Daoy (cell line): ENCODE measurements around the gene FAM227A. TPM values are rescaled to one million over a fixed set of nuclear protein-coding genes. Genes with fewer than 3 reads are reported as not detected.
"Not testable (repeated sequence)": the region's sequence is repeated elsewhere in the genome, so short reads cannot be mapped to it uniquely, and the experiment has no call there.

Experiments
- DNase-seq: peaks from one replicate; pipeline ENCODE4 v3.0.0-alpha.2; 2015; ENCODE audit warnings: low read depth
- total RNA-seq: library from RNA; depleted of rRNA; stranded (reverse); fragments of >200 nt; shearing (Covaris generic); gene quantifications from 2 replicates; pipeline ENCODE4 v1.2.3, GENCODE V29; 2014

FAM227A gene
- total RNA-seq, 1 experiment from 2014 or later = 0.80 TPM

- no peak for DNase-seq
These were observed 44.6 kb downstream of the FAM227A start for GRCh38 chr22:38611559-38611958.

DNA sequence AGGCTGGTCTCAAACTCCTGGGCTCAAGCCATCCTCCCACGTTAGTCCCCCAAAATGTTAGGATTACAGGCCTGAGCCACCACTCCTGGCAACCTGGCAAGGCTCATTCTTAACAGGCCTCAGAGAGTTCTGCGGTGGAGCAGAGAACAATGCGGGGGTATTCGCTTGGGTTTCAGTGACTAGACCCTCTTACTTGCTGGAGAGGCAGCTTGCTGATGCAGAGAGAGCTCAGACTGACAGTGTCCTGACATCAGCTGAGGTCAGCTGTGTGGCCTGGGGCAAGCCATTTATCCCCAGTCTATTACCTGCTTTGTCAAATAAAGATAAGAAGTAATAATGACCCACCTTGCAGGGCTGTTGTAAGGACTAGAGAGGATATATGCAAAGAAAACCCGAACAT is 46.0 kb downstream of the FAM227A start:
- DNase-seq = no peak

- DNase-seq = no peak
These were observed 47.0 kb downstream of the FAM227A start for GRCh38 chr22:38608992-38609750.

DNA sequence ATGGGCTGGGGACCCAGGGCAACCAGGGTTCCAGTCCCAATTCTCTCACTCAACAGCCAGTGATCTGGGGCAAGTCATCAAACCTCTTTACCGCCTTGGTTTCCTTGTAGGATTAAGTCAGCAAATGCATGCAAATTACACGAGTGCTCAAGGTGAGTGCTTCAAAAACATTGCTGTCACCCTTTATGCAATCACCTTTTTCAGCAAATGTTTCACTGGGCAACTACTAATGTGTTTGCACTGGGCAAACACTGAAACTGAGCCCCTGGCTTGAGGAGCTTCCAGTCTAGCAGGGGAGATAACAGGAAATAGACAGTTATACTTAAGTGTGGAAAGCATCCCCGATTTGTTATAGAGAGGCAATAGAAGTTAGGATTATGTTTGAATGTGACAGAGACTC is 48.5 kb downstream of the FAM227A start:
- no peak for DNase-seq

GRCh38 chr22:38602166-38602565 is 54.0 kb downstream of the FAM227A start:
- DNase-seq = no peak

DNA sequence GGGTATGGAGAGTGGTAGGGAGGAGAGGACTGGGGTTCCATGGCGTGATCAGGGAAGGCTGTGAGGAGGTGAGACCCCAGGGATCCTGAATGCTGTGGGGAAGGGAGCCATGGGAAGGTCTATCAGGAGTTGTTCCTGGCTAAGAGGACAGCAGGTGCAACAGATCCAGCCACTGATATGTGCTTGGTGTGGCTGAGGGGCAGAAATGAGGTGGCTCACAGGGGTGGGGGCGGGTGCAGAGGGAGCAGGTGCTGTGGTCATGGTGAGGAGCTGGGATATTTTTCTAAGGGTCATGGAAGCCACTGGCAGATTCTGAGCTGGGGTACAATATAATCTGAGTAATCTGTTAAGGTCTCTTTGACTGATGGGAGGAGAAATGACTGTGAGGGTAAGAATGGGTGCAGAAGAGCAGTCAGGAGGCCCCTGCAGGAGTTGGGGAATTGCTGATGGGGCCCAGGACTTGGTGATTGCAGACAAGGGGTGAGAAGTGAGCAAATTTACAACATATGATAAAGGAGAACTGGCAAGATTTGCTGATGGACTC is 54.9 kb downstream of the FAM227A start:
- no peak for DNase-seq

DNA sequence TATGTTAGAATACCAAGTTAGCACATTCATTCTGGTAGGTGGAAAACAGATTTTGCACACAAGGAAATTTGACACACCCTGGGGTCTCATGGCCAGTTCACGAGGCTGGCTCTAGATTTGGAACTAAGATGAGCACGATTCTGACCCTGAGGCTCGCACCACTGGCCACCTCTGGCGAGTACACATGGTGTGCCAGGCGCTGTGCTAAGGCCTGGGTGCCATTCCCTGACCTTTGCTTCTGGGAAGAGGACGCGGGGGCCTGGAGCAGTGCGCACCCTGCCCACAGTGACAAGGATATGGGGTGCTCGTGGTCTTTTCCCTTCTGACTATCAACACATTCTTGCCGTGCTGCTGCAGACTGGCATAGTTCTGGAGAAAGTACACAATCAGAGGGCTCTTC is 56.7 kb downstream of the FAM227A start:
- DNase-seq = no peak

DNA sequence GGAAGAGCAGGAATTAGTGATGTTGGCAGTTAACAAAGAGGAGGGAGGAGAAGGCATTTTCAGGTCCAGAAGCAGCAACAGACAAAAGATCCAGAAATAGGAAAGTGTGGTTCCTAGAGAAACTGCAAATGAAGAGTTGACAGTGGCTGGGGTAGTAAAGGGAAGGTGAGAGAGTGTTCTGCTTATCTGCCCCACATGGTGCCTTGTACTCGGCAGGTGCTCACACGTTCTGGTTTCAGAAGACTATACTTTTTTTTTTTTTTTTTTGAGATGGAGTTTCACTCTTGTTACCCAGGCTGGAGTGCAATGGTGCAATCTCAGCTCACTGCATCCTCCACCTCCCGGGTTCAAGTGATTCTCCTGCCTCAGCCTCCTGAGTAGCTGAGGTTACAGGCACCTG is 73.3 kb downstream of the FAM227A start:
- not testable (repeated sequence) for DNase-seq

DNA sequence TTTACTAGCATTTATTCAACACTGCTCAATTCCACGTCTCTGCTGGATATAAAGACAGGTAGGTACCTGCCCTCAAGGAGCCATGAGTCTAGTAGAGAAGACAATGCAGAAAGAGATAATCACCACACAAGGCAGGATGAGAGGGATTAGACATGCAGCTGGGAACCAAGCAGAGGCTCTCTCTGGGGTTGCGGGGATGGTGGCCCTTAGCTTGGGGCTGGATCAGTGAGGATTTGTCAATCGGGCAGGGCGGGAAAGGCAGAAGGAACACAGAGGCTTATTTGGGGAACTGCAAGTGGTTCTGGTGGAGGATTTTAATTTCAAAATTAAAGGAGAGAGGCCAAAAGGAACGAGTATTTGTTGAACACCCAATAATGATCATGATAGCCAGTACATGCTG is 77.7 kb downstream of the FAM227A start:
- DNase-seq = no peak

DNA sequence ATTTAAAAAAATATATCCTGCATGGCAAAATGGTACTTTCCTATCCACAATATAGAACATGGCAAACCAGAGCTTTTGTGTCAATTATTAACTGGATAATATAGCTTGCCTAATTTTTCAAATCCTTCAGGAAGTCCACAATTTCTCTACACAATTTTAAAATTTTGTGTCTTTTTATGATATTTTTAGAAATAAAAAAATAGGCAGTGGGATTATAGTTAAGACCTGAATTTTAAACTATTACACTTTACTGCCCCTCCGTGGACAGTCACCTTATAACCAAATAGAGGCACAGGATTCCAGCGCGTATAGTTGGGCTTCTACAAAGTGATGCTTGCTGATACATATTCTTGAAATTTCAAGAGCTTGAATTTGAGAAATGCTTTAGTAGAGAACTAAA is 84.1 kb downstream of the FAM227A start:
- peak; percentile 34 for DNase-seq

- peak; percentile 41 for DNase-seq
These were observed 85.3 kb downstream of the FAM227A start for GRCh38 chr22:38570779-38571364.

GRCh38 chr22:38569972-38570778 is 86.0 kb downstream of the FAM227A start, which contains the start of gene DMC1:
TSS of gene DMC1 (minus strand) at chr22:38570183. CDS start at chr22:38568256, 1,927 bp downstream.
- DNase-seq = peak; percentile 90

DNA sequence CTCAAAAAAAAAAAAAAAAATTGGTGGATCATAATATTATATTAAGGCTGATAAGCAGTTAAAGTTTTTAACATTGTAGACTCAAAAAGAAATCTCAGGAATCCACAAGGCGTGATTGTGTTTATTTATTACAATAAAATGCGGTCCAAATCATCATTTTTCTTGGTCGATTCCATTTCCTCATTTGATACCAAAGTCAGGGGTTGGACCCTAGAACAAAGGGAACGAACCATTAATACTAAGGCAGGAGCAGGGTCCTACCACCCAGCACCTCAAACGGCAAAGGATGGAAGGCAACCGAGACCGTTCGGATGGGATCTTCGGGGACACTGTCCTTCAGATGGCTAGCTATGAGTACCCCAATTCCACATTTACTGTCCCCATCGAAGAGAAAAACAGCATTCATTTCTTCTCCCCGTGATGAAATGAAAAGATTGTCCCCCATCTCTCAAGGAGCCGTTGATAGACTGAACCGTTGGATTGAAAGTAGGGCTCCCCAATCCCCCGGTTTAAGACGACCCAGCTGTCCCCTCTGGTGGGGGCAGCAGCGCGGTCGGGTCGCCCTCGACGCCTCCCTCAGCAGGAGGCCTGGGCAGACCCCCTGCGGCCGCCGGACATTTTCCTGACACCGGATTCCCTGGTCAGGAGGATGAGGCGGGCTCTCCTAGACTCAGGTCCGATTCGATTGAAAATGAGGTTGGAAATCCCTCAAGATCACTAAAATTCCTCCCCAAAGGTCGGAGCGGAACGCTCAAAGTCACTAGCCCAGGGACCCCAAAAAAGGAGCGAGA is 86.8 kb downstream of the FAM227A start:
- DNase-seq = no peak

- DNase-seq = no peak
These were observed 88.5 kb downstream of the FAM227A start for GRCh38 chr22:38567531-38568285.

- no peak for DNase-seq
These were observed 89.3 kb downstream of the FAM227A start for GRCh38 chr22:38566726-38567504.

DNA sequence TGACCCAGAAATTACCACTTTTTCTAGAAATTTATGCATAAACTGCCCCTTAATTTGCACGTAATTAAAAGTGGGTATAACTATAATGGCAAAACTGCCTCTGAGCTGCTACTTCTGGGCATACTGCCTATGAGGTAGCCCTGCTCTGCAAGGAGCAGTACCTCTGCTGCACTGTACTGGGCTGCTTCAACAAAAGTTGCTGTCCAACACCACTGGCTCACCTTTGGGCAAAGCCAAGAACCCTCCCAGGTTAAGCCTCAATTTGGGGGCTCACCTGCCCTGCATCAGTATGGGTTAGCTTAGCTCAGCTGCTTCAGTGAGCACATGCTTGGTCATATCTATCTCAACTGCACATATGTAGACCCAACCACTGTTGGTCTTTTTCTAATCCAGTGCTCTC is 90.8 kb downstream of the FAM227A start:
- DNase-seq = no peak

GRCh38 chr22:38564669-38565068 is 91.5 kb downstream of the FAM227A start:
- no peak for DNase-seq

GRCh38 chr22:38554281-38554680 is 101.9 kb downstream of the FAM227A start:
- DNase-seq = no peak

- DNase-seq = no peak
These were observed 106.9 kb downstream of the FAM227A start for GRCh38 chr22:38549101-38549894.
